Upper lobe of left lung (tissue), 4 donors: ENCODE results near the gene NPY1R.

Experiments used
- CTCF ChIP-seq, 6 experiments: fragments of 450-650 bp in 4 of 6; fragments of 200-600 bp in 2 of 6; sonication (generic) in 2 of 6; IDR thresholded peaks; one replicate each; pipeline ENCODE4 v1.5.1; 2016 to 2019; ENCODE audit warnings: antibody characterized with exemption in 6 of 6
- EP300 ChIP-seq, 4 donors: sonication (generic); formaldehyde crosslinking; IDR thresholded peaks; one replicate each; pipeline ENCODE4 v1.5.1; 2017; ENCODE audit warnings: antibody characterized with exemption in 4 of 4, control low read depth in 2 of 4
- POLR2A ChIP-seq, 4 donors: fragments of 450-650 bp; IDR thresholded peaks; one replicate each; pipeline ENCODE4 v1.5.1; 2016 to 2017; ENCODE audit warnings: antibody characterized with exemption in 4 of 4, mild to moderate bottlenecking in 2 of 4
- POLR2AphosphoS5 ChIP-seq, 2 donors: sonication (generic); formaldehyde crosslinking; IDR thresholded peaks; one replicate each; pipeline ENCODE4 v1.5.1; 2017; ENCODE audit warnings: antibody characterized with exemption in 2 of 2

GRCh38 chr4:163353054-163353453 lies 20.7 kb upstream of the NPY1R start:
- TF ChIP-seq CTCF (IDR thresholded peaks at IDR 0.05) (no peak), POLR2AphosphoS5 (IDR thresholded peaks at IDR 0.05) (no peak), POLR2A (IDR thresholded peaks at IDR 0.05) (no peak), EP300 (IDR thresholded peaks at IDR 0.05) (no peak)
